Activated T-cell treated with anti-CD3 and anti-CD28 coated beads for 4 hours (primary cell): ENCODE results near the gene USP48.

Source experiments
- DNase-seq: peaks from one replicate; pipeline ENCODE4 v3.0.0-alpha.2; 2020

USP48 gene

DNA sequence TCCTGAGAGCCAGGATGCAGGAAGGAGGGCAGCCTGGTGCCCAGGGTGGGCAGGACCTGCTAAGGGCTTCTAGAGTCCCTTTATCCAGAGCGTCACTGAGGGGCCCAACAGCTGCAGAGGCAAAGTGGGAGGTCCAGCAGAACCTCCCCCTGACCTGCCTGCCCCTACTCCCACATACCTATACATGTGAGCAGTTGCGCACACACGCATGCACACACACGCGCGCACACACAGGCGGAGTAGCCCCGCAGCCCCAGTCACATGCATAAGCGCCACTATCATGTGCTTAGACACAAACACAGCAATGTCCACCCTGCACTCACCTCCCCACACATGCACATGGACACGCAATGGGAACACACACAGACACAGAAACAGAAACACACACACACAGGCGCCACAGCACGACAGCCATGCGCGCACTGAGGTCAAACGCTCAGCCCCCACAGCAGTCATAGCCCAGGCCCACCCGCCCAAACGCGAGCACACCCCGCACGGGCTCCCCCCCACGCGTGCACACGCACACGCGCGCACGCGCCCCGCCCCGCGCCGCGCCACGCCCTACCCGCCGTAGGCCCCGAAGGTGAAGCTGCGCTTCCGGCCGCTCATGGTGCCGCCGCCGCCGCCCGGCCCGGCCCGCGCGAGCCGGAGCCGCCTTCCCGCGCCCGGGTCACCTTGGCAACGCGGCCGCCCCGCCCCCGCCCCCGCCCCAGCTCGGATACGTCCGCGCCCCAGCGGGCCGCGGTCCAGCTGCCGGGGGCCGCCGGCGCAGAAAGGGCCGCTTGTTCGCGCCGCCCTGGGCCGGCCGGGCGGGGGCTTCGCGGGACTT is 131.5 kb downstream of the USP48 start:
- DNase-seq: no peak

GRCh38 chr1:21650400-21650799 is 132.5 kb downstream of the USP48 start:
- DNase-seq: no peak

DNA sequence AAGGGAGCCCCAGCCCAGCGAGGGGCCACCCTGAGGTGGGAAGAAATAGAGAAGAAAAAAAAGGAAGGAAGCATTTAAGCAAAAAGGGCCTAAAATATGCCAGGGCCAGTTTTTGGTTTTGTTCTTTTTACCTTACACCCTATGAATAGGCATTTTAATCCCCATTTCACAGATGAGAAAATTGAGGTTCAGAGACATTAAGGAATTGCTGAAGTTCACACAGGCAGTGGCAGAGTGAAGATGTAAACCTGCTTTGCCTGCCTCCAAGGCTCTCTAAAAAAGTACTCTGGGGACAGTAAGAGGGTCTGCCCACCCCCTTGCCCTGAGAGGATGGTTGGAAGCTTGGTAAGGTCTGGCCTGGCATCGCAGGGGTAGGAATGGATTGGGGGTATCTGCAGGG is 133.6 kb downstream of the USP48 start:
- DNase-seq: no peak

DNA sequence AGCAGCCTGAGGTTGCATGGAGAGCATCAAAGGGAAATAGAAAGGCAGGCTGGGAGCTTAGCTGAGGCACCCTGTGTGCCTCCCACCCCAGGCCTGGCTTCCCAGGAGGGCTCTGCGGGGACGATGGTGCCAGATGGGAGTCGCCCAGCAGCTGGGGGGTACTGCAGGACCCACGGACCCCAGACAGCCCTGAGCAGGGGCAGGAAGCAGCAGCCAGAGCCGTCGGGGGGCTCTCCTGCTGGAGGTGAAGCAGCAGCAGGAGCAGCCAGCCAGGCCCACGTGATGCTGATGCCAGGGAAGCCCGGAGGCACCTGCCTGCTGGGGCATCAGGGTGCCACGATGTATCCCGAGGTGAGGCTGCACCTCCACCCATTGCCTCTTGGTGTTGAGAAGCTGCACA is 134.2 kb downstream of the USP48 start:
- DNase-seq: no peak

GRCh38 chr1:21648352-21648730 is 134.6 kb downstream of the USP48 start:
- no peak for DNase-seq

- DNase-seq: no peak
Observed at GRCh38 chr1:21647431-21648351, 135.3 kb downstream of the USP48 start.

- DNase-seq: no peak
Observed at GRCh38 chr1:21645550-21645949, 137.4 kb downstream of the USP48 start.

GRCh38 chr1:21644906-21645305 is 138.0 kb downstream of the USP48 start:
- DNase-seq: no peak

- DNase-seq: no peak
Observed at GRCh38 chr1:21644348-21644747, 138.6 kb downstream of the USP48 start.

DNA sequence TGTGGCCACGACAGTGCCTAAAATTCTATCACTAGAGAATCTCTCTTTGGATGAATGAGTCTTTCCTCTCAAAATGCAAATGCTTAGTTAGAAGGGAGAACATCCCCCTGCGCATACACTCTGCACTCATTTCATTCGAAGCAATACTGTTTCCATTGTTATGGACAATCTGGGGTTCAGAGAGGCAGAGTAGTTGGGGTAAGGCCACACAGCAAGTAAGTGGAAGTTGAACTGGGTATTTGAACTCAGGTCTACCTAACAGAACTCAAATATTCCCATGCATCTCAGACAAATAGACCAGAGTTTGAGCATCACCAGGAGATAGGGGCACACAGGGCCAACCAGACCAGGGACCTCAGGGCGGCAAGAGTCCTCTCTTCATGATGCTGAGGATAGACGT is 139.3 kb downstream of the USP48 start:
- DNase-seq: no peak

DNA sequence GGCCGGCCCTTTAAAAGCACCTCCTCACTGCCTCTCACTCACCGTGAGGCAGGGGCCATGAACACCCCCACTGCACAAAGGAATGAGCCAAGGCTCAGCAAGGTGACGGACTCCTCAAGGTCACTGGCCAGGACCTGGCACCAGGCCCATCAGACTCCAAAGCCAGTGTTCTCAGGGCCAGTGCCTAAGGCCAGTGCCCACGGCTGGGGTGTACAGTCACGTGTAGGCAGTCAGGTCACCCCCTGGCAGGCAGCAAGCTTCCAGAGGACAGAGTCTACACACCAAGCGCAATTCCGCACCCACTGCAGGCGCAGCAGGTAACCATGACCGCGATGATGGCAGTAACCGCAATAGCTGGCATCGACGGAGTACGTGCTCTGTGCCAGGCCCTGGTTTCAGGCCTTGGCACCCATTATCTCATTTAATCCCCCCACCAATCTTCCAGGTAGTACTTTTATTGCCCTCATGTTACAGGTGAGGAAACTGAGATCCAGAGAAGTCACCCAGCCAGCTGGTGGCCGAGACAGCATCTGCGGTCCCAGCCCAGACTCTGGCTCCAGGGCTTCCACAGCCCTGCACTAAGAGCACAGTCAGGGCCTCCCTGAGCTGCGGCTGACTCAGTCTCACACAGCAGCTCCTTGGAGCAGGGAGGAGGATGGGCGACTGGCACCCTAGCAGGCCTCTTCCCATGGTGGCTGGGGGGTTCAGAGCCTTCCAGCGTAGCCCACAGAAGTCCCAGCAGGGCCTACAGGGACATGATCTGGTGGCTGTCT is 140.8 kb downstream of the USP48 start:
- DNase-seq: no peak

GRCh38 chr1:21641537-21641936 is 141.4 kb downstream of the USP48 start:
- DNase-seq: no peak

- no peak for DNase-seq
Observed at GRCh38 chr1:21641076-21641475, 141.9 kb downstream of the USP48 start.

DNA sequence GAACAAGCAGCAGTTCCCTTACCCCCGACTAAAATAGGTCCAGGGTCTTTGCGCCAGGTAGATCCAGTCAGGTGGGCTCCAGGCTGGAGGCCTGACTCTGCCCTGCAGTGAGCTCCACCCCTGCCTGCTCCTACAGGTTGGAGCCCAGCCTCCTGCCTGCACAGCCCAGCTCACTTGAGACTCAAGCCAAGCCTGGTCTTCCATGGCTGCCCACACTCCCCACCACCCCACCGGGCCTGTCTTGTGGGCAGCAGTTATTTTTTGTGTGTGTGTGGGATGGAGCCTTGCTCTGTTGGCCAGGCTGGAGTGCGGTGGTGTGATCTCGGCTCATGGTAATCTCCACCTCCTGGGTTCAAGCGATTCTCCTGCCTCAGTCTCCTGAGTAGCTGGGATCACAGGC is 142.3 kb downstream of the USP48 start:
- no peak for DNase-seq

DNA sequence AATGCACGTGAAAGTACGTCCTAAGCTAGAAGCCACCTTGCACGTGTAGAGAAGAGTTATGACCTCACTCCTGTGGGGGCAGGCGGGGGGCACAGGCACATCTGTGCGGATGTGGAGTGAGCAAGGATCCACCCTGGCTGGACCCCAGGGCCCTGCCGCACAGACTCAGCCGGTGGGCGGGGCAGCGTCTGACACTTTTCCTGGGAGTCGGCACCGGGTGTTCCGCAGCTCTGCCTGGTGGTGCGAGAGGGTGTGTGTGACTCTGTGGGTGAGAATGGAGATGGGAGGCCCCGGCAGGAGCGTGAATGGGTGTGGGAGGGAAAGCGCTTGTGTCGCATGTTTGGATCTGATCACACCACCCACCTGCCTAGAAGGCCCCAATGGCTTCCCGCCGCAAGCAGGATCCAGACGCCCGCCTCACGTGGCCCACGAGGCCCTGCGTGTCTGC is 143.3 kb downstream of the USP48 start:
- DNase-seq: no peak

GRCh38 chr1:21638531-21639341 is 144.2 kb downstream of the USP48 start:
- DNase-seq: no peak

- DNase-seq: no peak
Observed at GRCh38 chr1:21637514-21637913, 145.4 kb downstream of the USP48 start.

- no peak for DNase-seq
Observed at GRCh38 chr1:21636029-21636428, 146.9 kb downstream of the USP48 start.

GRCh38 chr1:21634806-21635535 is 148.0 kb downstream of the USP48 start:
- DNase-seq: no peak

DNA sequence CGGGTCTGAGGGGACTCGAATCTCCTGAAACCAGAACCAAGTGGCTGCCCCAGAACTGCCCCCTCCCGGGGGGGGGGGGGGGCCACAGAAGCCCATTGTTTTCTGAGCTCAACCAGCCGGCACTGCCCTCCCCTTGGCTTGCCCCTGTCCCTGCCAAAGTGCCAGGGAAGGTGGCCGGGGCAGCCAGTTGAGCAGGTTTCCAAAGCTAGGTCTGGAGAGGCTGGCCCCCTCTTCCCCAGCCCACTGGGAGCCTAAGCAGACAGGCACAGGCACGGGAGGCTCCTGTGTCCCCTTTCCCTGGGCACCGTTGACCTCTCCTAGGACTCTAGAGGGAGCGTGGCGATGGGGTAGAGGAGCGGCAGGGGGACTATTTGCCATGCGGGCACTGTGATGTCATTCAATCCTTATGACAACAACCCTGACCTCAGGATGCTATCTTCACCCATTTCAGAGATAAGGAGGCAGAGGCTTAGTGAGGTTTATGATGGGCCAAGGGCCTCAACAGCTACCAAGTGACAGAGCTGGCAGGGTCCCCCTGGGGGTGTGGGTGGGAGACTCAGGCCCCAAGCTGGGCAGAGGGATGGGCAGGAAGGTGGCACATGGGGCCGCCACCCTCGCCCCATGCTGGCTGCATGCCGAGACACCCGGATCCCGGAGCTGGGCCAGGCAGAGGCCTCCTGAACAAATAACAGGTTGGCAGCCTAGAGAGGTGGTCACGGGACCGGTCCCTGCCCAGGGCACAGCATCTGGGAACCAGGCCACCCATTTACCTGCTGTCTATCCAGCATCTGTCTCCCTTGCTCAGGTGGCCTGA is 148.8 kb downstream of the USP48 start:
- DNase-seq: no peak
